HepG2 (cell line): ENCODE measurements around the gene LOXL3. TPM values are rescaled to one million over a fixed set of nuclear protein-coding genes. Genes with fewer than 3 reads are reported as not detected.

ENCODE experiments used
- ARNT2 ChIP-seq: sonication (generic); formaldehyde crosslinking; IDR thresholded peaks from 2 replicates; pipeline ENCODE4 v1.8.0; 2022; ENCODE audit warnings: mild to moderate bottlenecking, low read depth, missing genetic modification reagents, moderate library complexity
- ASH2L ChIP-seq: fragments of 300-600, 200-600 bp; sonication (generic); IDR thresholded peaks from 2 replicates; pipeline ENCODE4 v1.7.0; 2017; ENCODE audit warnings: low read depth, mild to moderate bottlenecking, moderate library complexity, mixed read lengths, low read length; ENCODE audit not compliant: insufficient read length
- ETV6 ChIP-seq: sonication (generic); formaldehyde crosslinking; conservative IDR thresholded peaks from 2 replicates; pipeline ENCODE4 v1.4.0; 2020; ENCODE audit warnings: missing genetic modification reagents
- KLF11 ChIP-seq: IDR thresholded peaks from 2 replicates; pipeline ENCODE4 v1.6.1; 2016; ENCODE audit warnings: missing compliant biosample characterization
- PPARG ChIP-seq: conservative IDR thresholded peaks from 2 replicates; pipeline ENCODE4 v1.6.1; 2016; ENCODE audit warnings: missing biosample characterization, missing genetic modification reagents
- RARA ChIP-seq: IDR thresholded peaks from 2 replicates; pipeline ENCODE4 v1.6.1; 2016; ENCODE audit warnings: missing genetic modification reagents, missing compliant biosample characterization
- STAG1 ChIP-seq: sonication (generic); formaldehyde crosslinking; IDR thresholded peaks from 2 replicates; pipeline ENCODE4 v1.4.0; 2020; ENCODE audit warnings: missing genetic modification reagents
- TEAD3 ChIP-seq: optimal IDR thresholded peaks from 2 replicates; pipeline ENCODE3; 2016; ENCODE audit warnings: borderline replicate concordance
- ZNF441 ChIP-seq: sonication (generic); formaldehyde crosslinking; IDR thresholded peaks from 2 replicates; pipeline ENCODE4 v1.7.0; 2021; ENCODE audit warnings: missing genetic modification reagents, borderline replicate concordance
- ZNF747 ChIP-seq: sonication (generic); formaldehyde crosslinking; IDR thresholded peaks from 2 replicates; pipeline ENCODE4 v1.8.1; 2023; ENCODE audit warnings: missing genetic modification reagents, mild to moderate bottlenecking, borderline replicate concordance
- ZNF768 ChIP-seq: sonication (generic); formaldehyde crosslinking; IDR thresholded peaks from 2 replicates; pipeline ENCODE4 v1.4.0; 2020; ENCODE audit warnings: missing genetic modification reagents
- polyA plus RNA-seq, 8 experiments: library from polyadenylated mRNA; depleted of rRNA in 3 of 8; stranded (reverse) in 7 of 8; unstranded in 1 of 8; fragments of >200 nt; fragmentation: Illumina TruSeq in 4 of 8; extraction: Trizol in 4 of 8; gene quantifications; 2 replicates each; pipeline versions ENCODE4 v1.2.1 to v1.2.3, GENCODE V29; 2011 to 2016; ENCODE audit warnings: low read depth in 4 of 8, missing spikeins in 1 of 8, mixed read lengths in 1 of 8; ENCODE audit not compliant: insufficient read depth in 1 of 8
- total RNA-seq, 5 experiments: library from RNA; depleted of rRNA; stranded (reverse); fragments of >200 nt; fragmentation: Illumina TruSeq; extraction: Trizol; gene quantifications; 2 replicates each; pipeline ENCODE4 v1.2.3, GENCODE V29; 2016; ENCODE audit warnings: low read depth in 1 of 5
- TF ChIP-seq, protein P1 (sequence below): sonication (generic); formaldehyde crosslinking; IDR thresholded peaks from 2 replicates; pipeline ENCODE4 v1.4.0; 2020; ENCODE audit warnings: missing genetic modification reagents
- TF ChIP-seq, protein P2 (sequence below): sonication (generic); formaldehyde crosslinking; IDR thresholded peaks from 2 replicates; pipeline ENCODE4 v1.4.0; 2020; ENCODE audit warnings: missing genetic modification reagents
- TF ChIP-seq, protein P3 (sequence below): IDR thresholded peaks from 2 replicates; pipeline ENCODE4 v1.6.1; 2018; ENCODE audit warnings: missing genetic modification reagents

The LOXL3 gene
- total and polyA plus RNA-seq, 2 of the 13 experiments (the other 11 are each of a cell fraction or from before 2014, with no cell fraction given) = 0.55 to 6.5 TPM

DNA sequence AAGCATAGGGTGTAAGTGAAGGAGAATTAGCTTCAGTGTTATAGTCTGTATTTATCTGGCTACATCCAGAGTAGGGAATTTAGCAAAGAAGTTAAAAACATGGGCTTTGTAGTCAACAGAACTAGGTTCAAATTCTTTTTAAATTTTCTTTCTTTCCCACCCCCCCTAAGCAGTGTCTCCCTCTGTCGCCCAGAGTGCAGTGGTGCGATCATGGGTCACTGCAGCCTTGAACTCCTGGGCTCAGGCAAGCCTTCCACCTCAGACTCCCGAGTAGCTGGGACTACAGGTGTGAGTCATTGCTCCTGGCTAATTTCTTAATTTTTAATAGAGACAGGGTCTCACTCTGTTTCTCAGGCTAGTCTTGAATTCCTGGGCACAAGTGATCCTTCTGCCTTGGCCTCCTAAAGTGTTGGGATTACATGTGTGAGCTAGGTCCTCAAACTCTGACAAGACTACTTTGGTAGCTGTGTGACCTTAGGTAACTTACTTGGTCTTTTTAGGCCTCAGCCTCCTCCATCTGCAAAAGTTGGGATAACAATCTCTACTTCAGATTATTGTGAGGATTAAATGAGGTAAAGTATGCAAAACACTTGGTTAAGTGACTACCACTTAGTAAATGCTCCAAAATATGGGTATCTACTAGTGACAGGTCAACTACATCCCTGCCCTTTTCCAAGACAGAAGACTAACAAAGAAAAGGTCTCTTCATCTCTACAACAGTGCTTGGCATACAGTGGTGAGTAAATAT lies 18.6 kb upstream of the LOXL3 start (continued):
- TF ChIP-seq, protein P1, sequence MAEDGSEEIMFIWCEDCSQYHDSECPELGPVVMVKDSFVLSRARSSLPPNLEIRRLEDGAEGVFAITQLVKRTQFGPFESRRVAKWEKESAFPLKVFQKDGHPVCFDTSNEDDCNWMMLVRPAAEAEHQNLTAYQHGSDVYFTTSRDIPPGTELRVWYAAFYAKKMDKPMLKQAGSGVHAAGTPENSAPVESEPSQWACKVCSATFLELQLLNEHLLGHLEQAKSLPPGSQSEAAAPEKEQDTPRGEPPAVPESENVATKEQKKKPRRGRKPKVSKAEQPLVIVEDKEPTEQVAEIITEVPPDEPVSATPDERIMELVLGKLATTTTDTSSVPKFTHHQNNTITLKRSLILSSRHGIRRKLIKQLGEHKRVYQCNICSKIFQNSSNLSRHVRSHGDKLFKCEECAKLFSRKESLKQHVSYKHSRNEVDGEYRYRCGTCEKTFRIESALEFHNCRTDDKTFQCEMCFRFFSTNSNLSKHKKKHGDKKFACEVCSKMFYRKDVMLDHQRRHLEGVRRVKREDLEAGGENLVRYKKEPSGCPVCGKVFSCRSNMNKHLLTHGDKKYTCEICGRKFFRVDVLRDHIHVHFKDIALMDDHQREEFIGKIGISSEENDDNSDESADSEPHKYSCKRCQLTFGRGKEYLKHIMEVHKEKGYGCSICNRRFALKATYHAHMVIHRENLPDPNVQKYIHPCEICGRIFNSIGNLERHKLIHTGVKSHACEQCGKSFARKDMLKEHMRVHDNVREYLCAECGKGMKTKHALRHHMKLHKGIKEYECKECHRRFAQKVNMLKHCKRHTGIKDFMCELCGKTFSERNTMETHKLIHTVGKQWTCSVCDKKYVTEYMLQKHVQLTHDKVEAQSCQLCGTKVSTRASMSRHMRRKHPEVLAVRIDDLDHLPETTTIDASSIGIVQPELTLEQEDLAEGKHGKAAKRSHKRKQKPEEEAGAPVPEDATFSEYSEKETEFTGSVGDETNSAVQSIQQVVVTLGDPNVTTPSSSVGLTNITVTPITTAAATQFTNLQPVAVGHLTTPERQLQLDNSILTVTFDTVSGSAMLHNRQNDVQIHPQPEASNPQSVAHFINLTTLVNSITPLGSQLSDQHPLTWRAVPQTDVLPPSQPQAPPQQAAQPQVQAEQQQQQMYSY (CRISPR knock-in tag) = no peak
- no peak for TF ChIP-seq KLF11 (CRISPR knock-in tag)
- TF ChIP-seq, protein P2, sequence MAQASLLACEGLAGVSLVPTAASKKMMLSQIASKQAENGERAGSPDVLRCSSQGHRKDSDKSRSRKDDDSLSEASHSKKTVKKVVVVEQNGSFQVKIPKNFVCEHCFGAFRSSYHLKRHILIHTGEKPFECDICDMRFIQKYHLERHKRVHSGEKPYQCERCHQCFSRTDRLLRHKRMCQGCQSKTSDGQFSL (CRISPR knock-in tag) = peak; percentile 86
- TF ChIP-seq ASH2L = no peak
- no peak for TF ChIP-seq ETV6 (CRISPR knock-in tag)
- no peak for TF ChIP-seq ZNF768 (CRISPR knock-in tag)
- no peak for TF ChIP-seq ZNF441 (CRISPR knock-in tag)
- no peak for TF ChIP-seq ARNT2 (CRISPR knock-in tag)
- no peak for TF ChIP-seq TEAD3 (CRISPR knock-in tag)
- peak; percentile 74 for TF ChIP-seq RARA
- TF ChIP-seq STAG1 = peak; percentile 41
- TF ChIP-seq, protein P3, sequence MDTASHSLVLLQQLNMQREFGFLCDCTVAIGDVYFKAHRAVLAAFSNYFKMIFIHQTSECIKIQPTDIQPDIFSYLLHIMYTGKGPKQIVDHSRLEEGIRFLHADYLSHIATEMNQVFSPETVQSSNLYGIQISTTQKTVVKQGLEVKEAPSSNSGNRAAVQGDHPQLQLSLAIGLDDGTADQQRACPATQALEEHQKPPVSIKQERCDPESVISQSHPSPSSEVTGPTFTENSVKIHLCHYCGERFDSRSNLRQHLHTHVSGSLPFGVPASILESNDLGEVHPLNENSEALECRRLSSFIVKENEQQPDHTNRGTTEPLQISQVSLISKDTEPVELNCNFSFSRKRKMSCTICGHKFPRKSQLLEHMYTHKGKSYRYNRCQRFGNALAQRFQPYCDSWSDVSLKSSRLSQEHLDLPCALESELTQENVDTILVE (CRISPR knock-in tag) = no peak
- no peak for TF ChIP-seq ZNF747 (CRISPR knock-in tag)
- no peak for TF ChIP-seq PPARG (CRISPR knock-in tag)
- TF ChIP-seq, all 625 proteins: peak for 8
